GM18502 (cell line): Measurements from ENCODE around the gene TAS2R60.
A peak's percentile ranks its signal among the peaks of the same experiment; 100 is the strongest.
"Not testable (repeated sequence)": the region's sequence is repeated elsewhere in the genome, so short reads cannot be mapped to it uniquely, and the experiment has no call there.

Experiments
- ATAC-seq: cut with Tn5 transposase; IDR thresholded peaks from one replicate; pipeline ENCODE4 v1.9.1; 2021; ENCODE audit warnings: mild to moderate bottlenecking; ENCODE audit not compliant: unreplicated experiment, poor library complexity

TAS2R60 gene

GRCh38 chr7:143410521-143411004 is 32.7 kb upstream of the TAS2R60 start:
- ATAC-seq = no peak

- no peak for ATAC-seq
Observed at GRCh38 chr7:143411976-143412708, 31.1 kb upstream of the TAS2R60 start.

GRCh38 chr7:143413123-143413522 is 30.1 kb upstream of the TAS2R60 start:
- ATAC-seq = no peak

- not testable (repeated sequence) for ATAC-seq
Observed at GRCh38 chr7:143415209-143415608, 28.0 kb upstream of the TAS2R60 start.

GRCh38 chr7:143415742-143416397 is 27.4 kb upstream of the TAS2R60 start:
- ATAC-seq = no peak

- ATAC-seq = peak; percentile 58
Observed at GRCh38 chr7:143416565-143417149, 26.6 kb upstream of the TAS2R60 start.

GRCh38 chr7:143417734-143418383 is 25.4 kb upstream of the TAS2R60 start:
- ATAC-seq = no peak

- no peak for ATAC-seq
Observed at GRCh38 chr7:143418681-143419458, 24.4 kb upstream of the TAS2R60 start.

- ATAC-seq = no peak
Observed at GRCh38 chr7:143419880-143420279, 23.4 kb upstream of the TAS2R60 start.

GRCh38 chr7:143420624-143421023 is 22.6 kb upstream of the TAS2R60 start:
- ATAC-seq = not testable (repeated sequence)

GRCh38 chr7:143422033-143422432 is 21.2 kb upstream of the TAS2R60 start:
- ATAC-seq = no peak

GRCh38 chr7:143424476-143424875 is 18.8 kb upstream of the TAS2R60 start:
- not testable (repeated sequence) for ATAC-seq

- no peak for ATAC-seq
Observed at GRCh38 chr7:143426479-143427142, 16.6 kb upstream of the TAS2R60 start.

- no peak for ATAC-seq
Observed at GRCh38 chr7:143429770-143430698, 13.2 kb upstream of the TAS2R60 start.

- no peak for ATAC-seq
Observed at GRCh38 chr7:143431109-143431508, 12.1 kb upstream of the TAS2R60 start.

- ATAC-seq = no peak
Observed at GRCh38 chr7:143433759-143434158, 9.5 kb upstream of the TAS2R60 start.

- no peak for ATAC-seq
Observed at GRCh38 chr7:143434660-143435059, 8.6 kb upstream of the TAS2R60 start.

GRCh38 chr7:143435266-143435665 is 8.0 kb upstream of the TAS2R60 start:
- ATAC-seq = no peak
